Skeletal muscle tissue (tissue), 4 donors: Measurements from ENCODE around the gene HENMT1. TPM values are rescaled to one million over a fixed set of nuclear protein-coding genes. Genes with fewer than 3 reads are reported as not detected.

Experiments
- H3K27ac ChIP-seq: one replicate; pipeline ENCODE4 v1.7.0; 2013; ENCODE audit warnings: mild to moderate bottlenecking, low read depth, low read length, inconsistent platforms
- H3K27me3 ChIP-seq, 3 donors: one replicate each; pipeline ENCODE4 v1.7.0; 2013; ENCODE audit warnings: low read length in 3 of 3; ENCODE audit not compliant: control insufficient read depth in 3 of 3, insufficient read depth in 3 of 3
- H3K36me3 ChIP-seq, 3 donors: one replicate each; pipeline ENCODE4 v1.7.0; 2013; ENCODE audit warnings: low read length in 3 of 3; ENCODE audit not compliant: control insufficient read depth in 3 of 3, insufficient read depth in 3 of 3
- H3K4me1 ChIP-seq, 3 donors: one replicate each; pipeline ENCODE4 v1.7.0; 2013; ENCODE audit warnings: low read length in 3 of 3, mild to moderate bottlenecking in 3 of 3; ENCODE audit not compliant: control insufficient read depth in 3 of 3, insufficient read depth in 3 of 3
- H3K4me3 ChIP-seq, 3 donors: one replicate each; pipeline ENCODE4 v1.7.0; 2013; ENCODE audit warnings: low read length in 3 of 3
- H3K9ac ChIP-seq, 3 donors: one replicate each; pipeline ENCODE4 v1.7.0; 2013; ENCODE audit warnings: low read length in 3 of 3, mild to moderate bottlenecking in 3 of 3, moderate library complexity in 2 of 3, low read depth in 1 of 3
- H3K9me3 ChIP-seq, 3 donors: one replicate each; pipeline ENCODE4 v1.7.0; 2013; ENCODE audit warnings: low read length in 3 of 3; ENCODE audit not compliant: control insufficient read depth in 3 of 3
- total RNA-seq: library from RNA; depleted of rRNA; stranded (reverse); fragments of >200 nt; gene quantifications from one replicate; pipeline ENCODE4 v1.2.3, GENCODE V29; 2014
- donor health status: Osteomylitis.

Gene HENMT1
- total RNA-seq, 1 donor from 2014 or later: 21.9 TPM

- Histone ChIP-seq H3K9me3 (no peaks in the 10 kb centered on the region), H3K27ac (no peak overlapping the region), H3K9ac (no peak overlapping the region), H3K4me1 (no peaks in the 10 kb centered on the region), H3K27me3 (no peaks in the 10 kb centered on the region), H3K36me3 (peaks cover 2 to 18% (median 3%) of the 10 kb centered on the region in 3 donors), H3K4me3 (no peak overlapping the region)
These were observed 26.4 kb downstream of the HENMT1 start for GRCh38 chr1:108634521-108634920.

GRCh38 chr1:108628665-108629064 is 32.2 kb downstream of the HENMT1 start:
- no peaks in the 10 kb centered on the region for H3K9me3 ChIP-seq
- H3K4me3 ChIP-seq: no peak overlapping the region
- H3K36me3 ChIP-seq: peaks cover 2 to 14% (median 3%) of the 10 kb centered on the region in 3 donors
- H3K27ac ChIP-seq: no peak overlapping the region
- H3K27me3 ChIP-seq: no peaks in the 10 kb centered on the region
- no peak overlapping the region for H3K9ac ChIP-seq
- no peaks in the 10 kb centered on the region for H3K4me1 ChIP-seq

DNA sequence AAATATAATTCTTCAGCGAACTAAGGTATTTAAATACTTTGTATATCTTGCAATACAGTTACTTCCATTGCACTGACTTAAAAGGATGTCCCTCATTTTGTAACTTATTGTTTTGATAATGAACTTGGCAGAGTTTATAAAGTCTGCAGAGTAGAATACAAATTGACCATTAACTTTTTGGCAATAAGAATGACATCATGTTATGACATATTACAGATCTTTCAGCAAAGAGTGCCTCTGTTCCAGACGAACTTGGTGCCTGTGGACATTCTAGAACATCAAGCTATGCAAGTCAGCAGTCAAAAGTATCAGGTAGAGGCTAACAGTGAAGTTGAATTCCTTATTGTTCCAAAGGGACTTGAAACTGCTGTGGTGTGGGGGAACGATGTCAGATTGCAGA is 32.9 kb downstream of the HENMT1 start:
- H3K9ac ChIP-seq: no peak overlapping the region
- no peaks in the 10 kb centered on the region for H3K4me1 ChIP-seq
- H3K9me3 ChIP-seq: no peaks in the 10 kb centered on the region
- no peaks in the 10 kb centered on the region for H3K27me3 ChIP-seq
- H3K27ac ChIP-seq: no peak overlapping the region
- peaks cover 2 to 14% (median 3%) of the 10 kb centered on the region in 3 donors for H3K36me3 ChIP-seq
- H3K4me3 ChIP-seq: no peak overlapping the region

DNA sequence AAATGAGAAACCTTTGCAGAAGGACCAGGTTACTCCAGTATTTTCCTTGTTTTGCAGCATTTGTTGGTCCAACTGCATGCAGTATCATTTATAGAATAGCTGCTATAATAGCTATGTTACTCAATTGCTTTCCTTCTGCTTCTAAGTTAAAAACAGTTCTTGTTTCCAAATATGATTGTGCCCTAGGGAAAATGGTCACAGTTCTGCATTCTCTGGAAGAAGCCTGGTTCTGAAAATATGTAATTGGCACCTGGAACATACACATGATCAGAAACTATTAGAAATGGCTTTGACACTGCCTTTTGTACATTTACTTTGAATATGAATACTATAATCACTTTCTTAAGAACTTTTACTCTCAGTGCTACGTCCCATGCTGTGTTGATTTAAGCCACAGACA is 33.6 kb downstream of the HENMT1 start:
- H3K4me3 ChIP-seq: no peak overlapping the region
- H3K9me3 ChIP-seq: no peaks in the 10 kb centered on the region
- no peak overlapping the region for H3K27ac ChIP-seq
- no peaks in the 10 kb centered on the region for H3K27me3 ChIP-seq
- H3K9ac ChIP-seq: no peak overlapping the region
- H3K36me3 ChIP-seq: peaks cover 2 to 11% (median 3%) of the 10 kb centered on the region in 3 donors
- no peaks in the 10 kb centered on the region for H3K4me1 ChIP-seq

DNA sequence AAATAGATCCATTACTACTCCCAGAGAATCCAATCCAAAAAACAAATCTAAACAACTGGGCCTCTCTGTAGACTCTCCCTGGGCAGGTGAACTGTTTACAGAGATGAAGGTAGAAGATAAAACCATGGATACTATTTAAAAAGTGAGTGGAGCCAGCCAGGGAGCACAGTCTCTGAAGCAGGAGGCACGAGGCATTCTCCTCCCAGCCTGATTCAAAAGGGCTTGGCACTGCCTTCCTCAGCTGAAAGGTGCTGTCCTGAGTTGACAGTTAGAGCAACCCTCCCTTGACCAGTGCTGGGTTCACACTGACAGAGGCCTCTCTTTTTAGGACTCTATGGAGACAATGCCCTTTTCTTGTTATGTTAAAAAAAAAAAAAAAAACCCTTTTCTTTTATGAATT is 36.8 kb downstream of the HENMT1 start:
- Histone ChIP-seq H3K9me3 (no peaks in the 10 kb centered on the region), H3K27ac (no peak overlapping the region), H3K4me3 (no peak overlapping the region), H3K9ac (no peak overlapping the region), H3K4me1 (no peaks in the 10 kb centered on the region), H3K27me3 (no peaks in the 10 kb centered on the region), H3K36me3 (peaks cover 0 to 2% (median 0%) of the 10 kb centered on the region in 3 donors)

DNA sequence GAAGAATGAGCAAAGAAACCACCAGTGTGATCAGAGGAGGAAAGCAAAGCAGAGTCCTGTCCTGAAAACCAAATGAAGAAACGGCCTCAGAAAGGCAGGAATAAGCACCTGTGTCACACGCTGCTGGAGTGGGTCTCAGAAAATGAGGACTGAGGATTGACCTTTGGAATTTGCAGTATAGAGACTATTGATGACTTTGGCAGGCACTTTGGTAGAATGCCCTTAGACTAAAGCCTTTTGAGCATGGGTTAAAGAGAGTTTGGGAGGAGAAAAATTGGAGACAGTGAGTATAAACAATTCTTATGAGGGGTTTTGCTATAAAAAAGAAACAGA is 43.2 kb downstream of the HENMT1 start:
- H3K9me3 ChIP-seq: no peaks in the 10 kb centered on the region

GRCh38 chr1:108617008-108617723 is 43.7 kb downstream of the HENMT1 start:
- Histone ChIP-seq H3K9me3 (no peaks in the 10 kb centered on the region), H3K4me3 (no peak overlapping the region), H3K4me1 (no peaks in the 10 kb centered on the region), H3K36me3 (peaks cover 0 to 6% (median 0%) of the 10 kb centered on the region in 3 donors), H3K27me3 (no peaks in the 10 kb centered on the region), H3K9ac (no peak overlapping the region), H3K27ac (no peak overlapping the region)

More for the DNA sequence above, 43.2 kb downstream of the HENMT1 start:
- H3K9ac ChIP-seq: no peak overlapping the region
- H3K27ac ChIP-seq: no peak overlapping the region
- H3K4me3 ChIP-seq: no peak overlapping the region
- no peaks in the 10 kb centered on the region for H3K27me3 ChIP-seq
- no peaks in the 10 kb centered on the region for H3K4me1 ChIP-seq
- H3K36me3 ChIP-seq: peaks cover 0 to 6% (median 0%) of the 10 kb centered on the region in 3 donors

DNA sequence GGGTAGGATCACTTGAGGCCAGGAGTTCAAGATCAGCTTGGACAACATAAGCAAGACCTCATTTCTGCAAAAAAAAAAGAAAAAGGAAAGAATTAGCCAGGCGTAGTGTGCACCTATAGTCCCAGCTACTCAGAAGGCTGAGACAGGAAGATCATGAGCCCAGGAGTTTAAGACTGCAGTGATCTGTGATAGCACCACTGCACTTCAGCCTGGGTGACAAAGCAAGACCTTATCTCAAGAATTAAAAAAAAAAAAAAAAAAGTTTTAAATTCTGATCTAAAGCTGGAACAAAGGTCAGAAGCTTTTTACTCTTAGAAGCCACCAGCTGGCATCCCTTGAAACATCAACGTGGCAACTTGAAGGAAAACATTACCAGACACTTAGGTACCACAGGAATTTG is 45.3 kb downstream of the HENMT1 start:
- Histone ChIP-seq H3K27me3 (no peaks in the 10 kb centered on the region), H3K36me3 (peaks cover 0 to 3% (median 0%) of the 10 kb centered on the region in 3 donors), H3K9ac (no peak overlapping the region), H3K4me3 (no peak overlapping the region), H3K27ac (no peak overlapping the region), H3K9me3 (no peaks in the 10 kb centered on the region), H3K4me1 (no peaks in the 10 kb centered on the region)

- Histone ChIP-seq H3K27ac (no peak overlapping the region), H3K9me3 (no peaks in the 10 kb centered on the region), H3K36me3 (peaks cover 0 to 3% (median 0%) of the 10 kb centered on the region in 3 donors)
These were observed 48.4 kb downstream of the HENMT1 start for GRCh38 chr1:108612496-108612895.

GRCh38 chr1:108611984-108612383 is 48.9 kb downstream of the HENMT1 start:
- Histone ChIP-seq H3K9me3 (no peaks in the 10 kb centered on the region), H3K36me3 (peaks cover 0 to 3% (median 0%) of the 10 kb centered on the region in 3 donors), H3K4me1 (no peaks in the 10 kb centered on the region), H3K27me3 (no peaks in the 10 kb centered on the region), H3K4me3 (no peak overlapping the region), H3K9ac (no peak overlapping the region), H3K27ac (no peak overlapping the region)

More at GRCh38 chr1:108612496-108612895, 48.4 kb downstream of the HENMT1 start:
- H3K9ac ChIP-seq: no peak overlapping the region
- no peaks in the 10 kb centered on the region for H3K27me3 ChIP-seq
- no peaks in the 10 kb centered on the region for H3K4me1 ChIP-seq
- no peak overlapping the region for H3K4me3 ChIP-seq
